ENCODE measurements around the gene ARSG. TPM values are rescaled to one million over a fixed set of nuclear protein-coding genes. Genes with fewer than 3 reads are reported as not detected.

ARSG gene
- total RNA-seq, 1 experiment from 2014 or later = 31.7 TPM

- DNase-seq (ENCODE audit: low read depth, low spot score) = no peak
- in situ Hi-C loops (cut with HindIII; ENCODE audit: low pct_unique_long_range_greater_than_20kb, low sequenced_read_pairs) = no loop called here
Observed at GRCh38 chr17:68439656-68440290, 148.5 kb downstream of the ARSG start.

- in situ Hi-C loops (cut with HindIII; ENCODE audit: low pct_unique_long_range_greater_than_20kb, low sequenced_read_pairs) = no loop called here
- DNase-seq (ENCODE audit: low read depth, low spot score) = no peak
Observed at GRCh38 chr17:68440526-68440925, 149.2 kb downstream of the ARSG start.

- DNase-seq (ENCODE audit: low read depth, low spot score) = no peak
- in situ Hi-C loops (cut with HindIII; ENCODE audit: low pct_unique_long_range_greater_than_20kb, low sequenced_read_pairs) = no loop called here
Observed at GRCh38 chr17:68441070-68441770, 149.9 kb downstream of the ARSG start.

- no peak for DNase-seq (ENCODE audit: low read depth, low spot score)
- in situ Hi-C loops (cut with HindIII; ENCODE audit: low pct_unique_long_range_greater_than_20kb, low sequenced_read_pairs) = no loop called here
Observed at GRCh38 chr17:68443972-68444464, 152.7 kb downstream of the ARSG start.

GRCh38 chr17:68445671-68446070 is 154.4 kb downstream of the ARSG start:
- in situ Hi-C loops (cut with HindIII; ENCODE audit: low pct_unique_long_range_greater_than_20kb, low sequenced_read_pairs) = no loop called here
- no peak for DNase-seq (ENCODE audit: low read depth, low spot score)

GRCh38 chr17:68446626-68447041 is 155.3 kb downstream of the ARSG start:
- in situ Hi-C loops (cut with HindIII; ENCODE audit: low pct_unique_long_range_greater_than_20kb, low sequenced_read_pairs) = no loop called here
- no peak for DNase-seq (ENCODE audit: low read depth, low spot score)

- in situ Hi-C loops (cut with HindIII; ENCODE audit: low pct_unique_long_range_greater_than_20kb, low sequenced_read_pairs) = no loop called here
- peak; percentile 58 for DNase-seq (ENCODE audit: low read depth, low spot score)
Observed at GRCh38 chr17:68449021-68449739, 157.9 kb downstream of the ARSG start.

- in situ Hi-C loops (cut with HindIII; ENCODE audit: low pct_unique_long_range_greater_than_20kb, low sequenced_read_pairs) = no loop called here
- DNase-seq (ENCODE audit: low read depth, low spot score) = no peak
Observed at GRCh38 chr17:68450391-68450790, 159.1 kb downstream of the ARSG start.

GRCh38 chr17:68450801-68451200 is 159.5 kb downstream of the ARSG start:
- no peak for DNase-seq (ENCODE audit: low read depth, low spot score)
- in situ Hi-C loops (cut with HindIII; ENCODE audit: low pct_unique_long_range_greater_than_20kb, low sequenced_read_pairs) = no loop called here

GRCh38 chr17:68451670-68452354 is 160.5 kb downstream of the ARSG start:
- in situ Hi-C loops (cut with HindIII; ENCODE audit: low pct_unique_long_range_greater_than_20kb, low sequenced_read_pairs) = no loop called here
- no peak for DNase-seq (ENCODE audit: low read depth, low spot score)

- in situ Hi-C loops (cut with HindIII; ENCODE audit: low pct_unique_long_range_greater_than_20kb, low sequenced_read_pairs) = no loop called here
Observed at GRCh38 chr17:68452724-68453290, 161.5 kb downstream of the ARSG start.

GRCh38 chr17:68453991-68454665 is 162.8 kb downstream of the ARSG start:
- DNase-seq (ENCODE audit: low read depth, low spot score) = no peak
- in situ Hi-C loops (cut with HindIII; ENCODE audit: low pct_unique_long_range_greater_than_20kb, low sequenced_read_pairs) = no loop called here

More at GRCh38 chr17:68452724-68453290, 161.5 kb downstream of the ARSG start:
- DNase-seq (ENCODE audit: low read depth, low spot score) = no peak

- in situ Hi-C loops (cut with HindIII; ENCODE audit: low pct_unique_long_range_greater_than_20kb, low sequenced_read_pairs) = no loop called here
- DNase-seq (ENCODE audit: low read depth, low spot score) = peak; percentile 95
Observed at GRCh38 chr17:68455901-68456338, 164.6 kb downstream of the ARSG start.

GRCh38 chr17:68456339-68457167 is 165.3 kb downstream of the ARSG start:
- in situ Hi-C loops (cut with HindIII; ENCODE audit: low pct_unique_long_range_greater_than_20kb, low sequenced_read_pairs) = no loop called here
- DNase-seq (ENCODE audit: low read depth, low spot score) = peak; percentile 97

GRCh38 chr17:68457168-68457538 is 165.9 kb downstream of the ARSG start, which contains the start of gene WIPI1:
TSS of gene WIPI1 (minus strand) at chr17:68457496. CDS start at chr17:68457421, 75 bp downstream.
- in situ Hi-C loops (cut with HindIII; ENCODE audit: low pct_unique_long_range_greater_than_20kb, low sequenced_read_pairs) = no loop called here
- no peak for DNase-seq (ENCODE audit: low read depth, low spot score)

GRCh38 chr17:68457539-68458259 is 166.4 kb downstream of the ARSG start:
- in situ Hi-C loops (cut with HindIII; ENCODE audit: low pct_unique_long_range_greater_than_20kb, low sequenced_read_pairs) = no loop called here
- DNase-seq (ENCODE audit: low read depth, low spot score) = peak; percentile 100

All from SK-MEL-5 (cell line).